GM12878 (cell line): ENCODE measurements around the gene RAB3IL1. TPM values are rescaled to one million over a fixed set of nuclear protein-coding genes. Genes with fewer than 3 reads are reported as not detected.

Experiments used
- ATAC-seq: fragments of 200-7000 bp; cut with Tn5 transposase; 3 replicates; pipeline ENCODE4 v1.9.1; 2020; ENCODE audit warnings: mild to moderate bottlenecking, moderate library complexity
- BruUV-seq: library from RNA; stranded (reverse); fragments of 400-500 nt; replicated peaks from 2 replicates; lab custom pipeline; 2021; lab: Mats Ljungman, UMichigan
- CTCF ChIA-PET: fragments of 300-600 bp; sonication (Branson Sonifier 250); formaldehyde crosslinking; extraction: SDS; loops from one replicate; lab custom pipeline; 2021; ENCODE audit warnings: inconsistent platforms; lab: Yijun Ruan, JAX
- POLR2A ChIA-PET: fragments of 350-600 bp; formaldehyde crosslinking; extraction: SDS; loops from one replicate; lab custom pipeline; 2021; ENCODE audit warnings: inconsistent platforms; lab: Charles Lee
- RAD21 ChIA-PET: fragments of 300-600 bp; sonication (Branson Sonifier 250); formaldehyde crosslinking; loops from one replicate; lab custom pipeline; 2023; ENCODE audit warnings: antibody characterized with exemption; ENCODE audit not compliant: unreplicated experiment; lab: Charles Lee
- SMC1A ChIA-PET: fragments of 300-600 bp; sonication (Branson Sonifier 250); formaldehyde crosslinking; loops from one replicate; lab custom pipeline; 2023; ENCODE audit not compliant: unreplicated experiment, uncharacterized antibody; lab: Charles Lee
- DNase-seq: peaks from one replicate; pipeline ENCODE4 v3.0.0-alpha.2; 2011; ENCODE audit warnings: low read depth, low spot score
- FAIRE-seq: peaks from 3 replicates; lab custom pipeline; 2011; peaks lifted over from hg19 to GRCh38; lab: Jason Lieb, UNC
- H2AFZ ChIP-seq: 2 replicates; pipeline ENCODE4 v1.6.0; 2011; ENCODE audit warnings: low read depth, low read length, control low read depth; ENCODE audit not compliant: control insufficient read depth
- H3K27ac ChIP-seq: 2 replicates; pipeline ENCODE4 v1.5.1; 2011; ENCODE audit warnings: control low read depth; ENCODE audit not compliant: control insufficient read depth, insufficient read depth
- H3K27me3 ChIP-seq, 2 experiments: replicated peaks in 1 of 2; 2 replicates each; pipeline versions ENCODE4 v1.6.0 to v1.6.1; 2011; ENCODE audit warnings: low read length in 1 of 2; ENCODE audit not compliant: control insufficient read depth in 2 of 2, insufficient read depth in 2 of 2
- H3K36me3 ChIP-seq, 2 experiments: 2 replicates each; pipeline ENCODE4 v1.5.1; 2011; ENCODE audit warnings: low read length in 1 of 2; ENCODE audit not compliant: control insufficient read depth in 2 of 2, insufficient read depth in 2 of 2
- H3K4me1 ChIP-seq: 2 replicates; pipeline ENCODE4 v1.6.1; 2011; ENCODE audit warnings: mild to moderate bottlenecking, low read length, moderate library complexity, mixed read lengths; ENCODE audit not compliant: control insufficient read depth, insufficient read depth
- H3K4me2 ChIP-seq: 2 replicates; pipeline ENCODE4 v1.6.0; 2011; ENCODE audit warnings: control low read depth; ENCODE audit not compliant: control insufficient read depth, insufficient read depth
- H3K4me3 ChIP-seq: fragments of 200-600 bp; sonication (generic); 2 replicates; pipeline ENCODE4 v1.5.1; 2016
- H3K79me2 ChIP-seq: 2 replicates; pipeline ENCODE4 v1.6.0; 2011; ENCODE audit warnings: low read length; ENCODE audit not compliant: control insufficient read depth, insufficient read depth
- H3K9ac ChIP-seq: 2 replicates; pipeline ENCODE4 v1.8.0; 2011; ENCODE audit warnings: low read length, control low read depth, mixed read lengths; ENCODE audit not compliant: control insufficient read depth, insufficient read depth
- H3K9me3 ChIP-seq: replicated peaks from 3 replicates; pipeline ENCODE4 v1.5.1; 2011; ENCODE audit warnings: mild to moderate bottlenecking, low read length; ENCODE audit not compliant: control insufficient read depth, insufficient read depth
- H4K20me1 ChIP-seq: 2 replicates; pipeline ENCODE4 v1.6.0; 2011; ENCODE audit not compliant: control insufficient read depth, insufficient read depth
- CHD4 ChIP-seq: fragments of 200-600 bp; sonication (generic); IDR thresholded peaks from 2 replicates; pipeline ENCODE4 v1.6.1; 2016; ENCODE audit warnings: mild to moderate bottlenecking
- CREM ChIP-seq: IDR thresholded peaks from 2 replicates; pipeline ENCODE4 v1.6.1; 2014; ENCODE audit warnings: antibody characterized with exemption, low read depth
- IRF3 ChIP-seq: fragments of 450-650 bp; IDR thresholded peaks from 2 replicates; pipeline ENCODE4 v1.6.1; 2014; ENCODE audit warnings: mild to moderate bottlenecking
- IRF5 ChIP-seq: fragments of 450-650 bp; IDR thresholded peaks from 2 replicates; pipeline ENCODE4 v1.6.1; 2017; ENCODE audit warnings: borderline replicate concordance
- MYB ChIP-seq: fragments of 150-350 bp; IDR thresholded peaks from 2 replicates; pipeline ENCODE4 v1.6.1; 2014; ENCODE audit warnings: mild to moderate bottlenecking, low read depth, low read length, borderline replicate concordance
- NFIC ChIP-seq: IDR thresholded peaks from 2 replicates; pipeline ENCODE4 v1.6.1; 2012; ENCODE audit warnings: low read depth, mild to moderate bottlenecking, inconsistent platforms, low read length, moderate library complexity
- RCOR1 ChIP-seq: conservative IDR thresholded peaks from 2 replicates; pipeline ENCODE4 v1.6.1; 2012; ENCODE audit warnings: low read depth, low read length, improper control_type of control experiment
- RUNX3 ChIP-seq: IDR thresholded peaks from 2 replicates; pipeline ENCODE4 v1.6.1; 2012; ENCODE audit warnings: low read length, inconsistent platforms
- SMAD5 ChIP-seq: IDR thresholded peaks from 2 replicates; pipeline ENCODE4 v1.6.1; 2016; ENCODE audit warnings: antibody characterized with exemption, low read depth
- SRF ChIP-seq, 2 experiments: IDR thresholded peaks; 2 replicates each; pipeline ENCODE4 v1.6.1; 2011; ENCODE audit warnings: low read depth in 2 of 2, low read length in 2 of 2, mild to moderate bottlenecking in 1 of 2, moderate library complexity in 1 of 2
- YBX1 ChIP-seq: fragments of 450-650 bp; IDR thresholded peaks from 2 replicates; pipeline ENCODE4 v1.6.1; 2016; ENCODE audit warnings: antibody characterized with exemption
- ZBTB40 ChIP-seq: fragments of 450-650 bp; IDR thresholded peaks from 2 replicates; pipeline ENCODE4 v1.6.1; 2016; ENCODE audit warnings: mild to moderate bottlenecking, moderate library complexity, borderline replicate concordance
- WGBS: methylation state at CpG from one replicate; pipeline ENCODE4 v1.1.6; 2016; ENCODE audit warnings: low lambda C conversion rate; ENCODE audit not compliant: insufficient replicate concordance, insufficient coverage; ENCODE audit errors: missing lambda C conversion rate; 5-methylcytosine and 5-hydroxymethylcytosine counted together
- in situ Hi-C: fragments of 300-500 bp; cut with MboI; formaldehyde crosslinking; loops from 9 replicates; pipeline ENCODE4 v1.14.3; 2018; ENCODE audit warnings: mixed read lengths
- intact Hi-C: fragments of 100-400 bp; cut with micrococcal nuclease; formaldehyde crosslinking; loops from one replicate; pipeline ENCODE4 v1.14.2; 2022; ENCODE audit not compliant: unreplicated experiment
- polyA plus RNA-seq, 11 experiments: library from polyadenylated mRNA; depleted of rRNA in 4 of 11; unstranded in 6 of 11; stranded (reverse) in 5 of 11; fragments of >200 nt; fragmentation: Nextera tagmentation in 4 of 11; fragmentation: Illumina TruSeq in 1 of 11; extraction: Ambion mirVana in 4 of 11; extraction: Trizol in 1 of 11; gene quantifications; 1 replicate in 1 of 11; 2 replicates in 10 of 11; pipeline versions ENCODE4 v1.2.1 to v1.2.3, GENCODE V29; 2011 to 2016; ENCODE audit warnings: inconsistent platforms in 2 of 11, missing spikeins in 2 of 11, low read depth in 1 of 11
- total RNA-seq, 4 experiments: library from RNA; depleted of rRNA in 3 of 4; stranded (reverse); fragments of >200 nt in 3 of 4; fragmentation: Illumina TruSeq in 1 of 4; extraction: Trizol in 1 of 4; gene quantifications; 2 replicates each; pipeline versions ENCODE4 v1.2.1 to v1.2.3, GENCODE V29; 2013 to 2021

Gene RAB3IL1
- total and polyA plus RNA-seq, 10 of the 15 experiments (the other 5 are each of a cell fraction or from before 2014, with no cell fraction given) = 0.04 TPM; not detected in 9

GRCh38 chr11:61883947-61884346, 33.4 kb downstream of the RAB3IL1 start:
- Histone ChIP-seq H3K27ac (no peak overlapping the region), H3K27me3 (no peaks in the 10 kb centered on the region; a peak in 1 of 4 replicates), H3K79me2 (no peaks in the 10 kb centered on the region), H4K20me1 (no peaks in the 10 kb centered on the region), H3K9me3 (no peaks in the 10 kb centered on the region; the same call in 2 of the 3 replicates), H3K4me3 (no peak overlapping the region), H3K4me2 (no peak overlapping the region), H3K9ac (no peak overlapping the region), H2AFZ (no peak overlapping the region), H3K4me1 (peaks cover 22% of the 10 kb centered on the region), H3K36me3 (no peaks in the 10 kb centered on the region)
- no peak for DNase-seq
- RAD21 ChIA-PET = interaction anchor here (1.1 kb wide), 1 partner anchor 86 kb away, joined by 4 read pairs; no protein-coding TSS in a partner anchor
- in situ Hi-C loops (no loop called here), intact Hi-C loops (no loop called here)
- BruUV-seq = no TSS peak
- TF ChIP-seq IRF3 = no peak
- no peak for TF ChIP-seq SRF (IDR thresholded peaks at IDR 0.05; ENCODE audit: low read depth in 2 of 2, low read length in 2 of 2)
- no peak for TF ChIP-seq MYB
- no peak for TF ChIP-seq CREM
- no peak for TF ChIP-seq CHD4
- TF ChIP-seq NFIC = no peak
- TF ChIP-seq SMAD5 = no peak
- no peak for TF ChIP-seq RCOR1
- no peak for TF ChIP-seq YBX1
- TF ChIP-seq RUNX3 = no peak
- TF ChIP-seq ZBTB40 = no peak
- TF ChIP-seq IRF5 = no peak
- POLR2A ChIA-PET = no interaction called here
- 53% methylated on average over 5 of the region's 5 CpGs for WGBS
- no peak for FAIRE-seq
- SMC1A ChIA-PET = interaction anchor here (0.9 to 1.6 kb wide), 2 partner anchors 47 to 198 kb away, joined by 3 to 4 read pairs; no protein-coding TSS in a partner anchor
- CTCF ChIA-PET = interaction anchor here (0.6 to 2.2 kb wide), 7 partner anchors 11 to 449 kb away, joined by 3 to 7 read pairs (median 5); no protein-coding TSS in a partner anchor
- ATAC-seq = no peak
